HG03571 (cell line): Measurements from ENCODE around the gene SLC41A2.

Experiments
- ATAC-seq: cut with Tn5 transposase; IDR thresholded peaks from one replicate; pipeline ENCODE4 v1.9.1; 2021; ENCODE audit not compliant: unreplicated experiment

Gene SLC41A2

GRCh38 chr12:104930388-104931326 is 27.4 kb downstream of the SLC41A2 start:
- peak; percentile 88 for ATAC-seq

- ATAC-seq: no peak
These were observed 28.1 kb downstream of the SLC41A2 start for GRCh38 chr12:104929977-104930376.

GRCh38 chr12:104929368-104929767 is 28.7 kb downstream of the SLC41A2 start:
- no peak for ATAC-seq

GRCh38 chr12:104928036-104928745 is 29.9 kb downstream of the SLC41A2 start:
- ATAC-seq: no peak

- no peak for ATAC-seq
These were observed 32.6 kb downstream of the SLC41A2 start for GRCh38 chr12:104925501-104925900.

GRCh38 chr12:104921340-104921739 is 36.8 kb downstream of the SLC41A2 start:
- ATAC-seq: no peak

- no peak for ATAC-seq
These were observed 46.1 kb downstream of the SLC41A2 start for GRCh38 chr12:104911942-104912341.

GRCh38 chr12:104910196-104910840 is 47.8 kb downstream of the SLC41A2 start:
- no peak for ATAC-seq

GRCh38 chr12:104909761-104910160 is 48.3 kb downstream of the SLC41A2 start:
- no peak for ATAC-seq
